Measurements from ENCODE around the gene CPSF4L. TPM values are rescaled to one million over a fixed set of nuclear protein-coding genes. Genes with fewer than 3 reads are reported as not detected.
A peak's percentile ranks its signal among the peaks of the same experiment; 100 is the strongest.

CPSF4L gene
- total and polyA plus RNA-seq, 2 donors (not counting 3 experiments of a cell fraction or from before 2014, with no cell fraction given): not detected

- intact Hi-C loops (cut with micrococcal nuclease): no loop called here
- TF ChIP-seq POLR2AphosphoS5 (IDR thresholded peaks at IDR 0.05; ENCODE audit: insufficient read depth, low read depth, low read length) (no peak), GATA2 (IDR thresholded peaks at IDR 0.05; ENCODE audit: insufficient read depth, insufficient read length, low read depth, low read length) (no peak), MAX (IDR thresholded peaks at IDR 0.05; ENCODE audit: insufficient read depth, insufficient read length) (no peak), MYC (IDR thresholded peaks at IDR 0.05; ENCODE audit: low read depth, low read length) (no peak), EZH2 (IDR thresholded peaks at IDR 0.05; ENCODE audit: borderline replicate concordance, low read depth, low read length, severe bottlenecking) (no peak), FOS (IDR thresholded peaks at IDR 0.05; ENCODE audit: borderline replicate concordance, insufficient read depth, low read length) (no peak), JUN (IDR thresholded peaks at IDR 0.05; ENCODE audit: borderline replicate concordance, insufficient read depth, insufficient read length, low read depth) (no peak), POLR2A (IDR thresholded peaks at IDR 0.05; ENCODE audit: low read depth, low read length) (no peak)
- TF ChIP-seq, protein P1, sequence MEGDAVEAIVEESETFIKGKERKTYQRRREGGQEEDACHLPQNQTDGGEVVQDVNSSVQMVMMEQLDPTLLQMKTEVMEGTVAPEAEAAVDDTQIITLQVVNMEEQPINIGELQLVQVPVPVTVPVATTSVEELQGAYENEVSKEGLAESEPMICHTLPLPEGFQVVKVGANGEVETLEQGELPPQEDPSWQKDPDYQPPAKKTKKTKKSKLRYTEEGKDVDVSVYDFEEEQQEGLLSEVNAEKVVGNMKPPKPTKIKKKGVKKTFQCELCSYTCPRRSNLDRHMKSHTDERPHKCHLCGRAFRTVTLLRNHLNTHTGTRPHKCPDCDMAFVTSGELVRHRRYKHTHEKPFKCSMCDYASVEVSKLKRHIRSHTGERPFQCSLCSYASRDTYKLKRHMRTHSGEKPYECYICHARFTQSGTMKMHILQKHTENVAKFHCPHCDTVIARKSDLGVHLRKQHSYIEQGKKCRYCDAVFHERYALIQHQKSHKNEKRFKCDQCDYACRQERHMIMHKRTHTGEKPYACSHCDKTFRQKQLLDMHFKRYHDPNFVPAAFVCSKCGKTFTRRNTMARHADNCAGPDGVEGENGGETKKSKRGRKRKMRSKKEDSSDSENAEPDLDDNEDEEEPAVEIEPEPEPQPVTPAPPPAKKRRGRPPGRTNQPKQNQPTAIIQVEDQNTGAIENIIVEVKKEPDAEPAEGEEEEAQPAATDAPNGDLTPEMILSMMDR (IDR thresholded peaks at IDR 0.05; ENCODE audit: extremely low read depth in 1 of 2, insufficient read depth in 1 of 2, low read depth in 1 of 2, low read length in 2 of 2): no peak
- no peak overlapping the region for H3K27ac ChIP-seq (ENCODE audit: insufficient read depth, low read depth, low read length)
- no peak overlapping the region for H3K9ac ChIP-seq (replicated peaks; ENCODE audit: extremely low read depth, insufficient read depth, low read length)
- H3K27me3 ChIP-seq (ENCODE audit: control insufficient read depth in 2 of 2, insufficient read depth in 2 of 2, low read length in 2 of 2): no peaks in the 10 kb centered on the region
- FAIRE-seq (peak; percentile 37), DNase-seq (ENCODE audit: low read depth, low spot score) (no peak)
- H3K79me2 ChIP-seq (ENCODE audit: control insufficient read depth, insufficient read depth, low read length): peaks cover 1% of the 10 kb centered on the region
- H3K4me3 ChIP-seq (replicated peaks in 1 of 3; ENCODE audit: insufficient read depth in 1 of 3, low read depth in 1 of 3, low read length in 3 of 3): no peak overlapping the region
- ChIA-PET CTCF (interaction anchor here (1.3 kb wide), 1 partner anchor 12 kb away, joined by 5 read pairs; no protein-coding TSS in a partner anchor), POLR2A (no interaction called here)
- H4K20me1 ChIP-seq (replicated peaks; ENCODE audit: control insufficient read depth, extremely low read depth, insufficient read depth, low read length): no peaks in the 10 kb centered on the region
- H3K4me1 ChIP-seq (ENCODE audit: control insufficient read depth, extremely low read depth, insufficient read depth, low read length): peaks cover 10% of the 10 kb centered on the region
- H3K9me1 ChIP-seq (replicated peaks; ENCODE audit: control insufficient read depth, extremely low read depth, insufficient read depth, low read length): no peaks in the 10 kb centered on the region
- H3K36me3 ChIP-seq (ENCODE audit: control insufficient read depth in 2 of 2, extremely low read depth in 1 of 2, insufficient read depth in 2 of 2, low read length in 2 of 2): peaks cover 6 to 28% of the 10 kb centered on the region in 2 experiments
- dilution Hi-C loops (cut with MboI; ENCODE audit: extremely low pct_ligation_motif_present, low sequenced_read_pairs): no loop called here
- BruUV-seq (replicated peaks): TSS peak; percentile 18
- no peak overlapping the region for H2AFZ ChIP-seq (ENCODE audit: low read depth, low read length)
- H3K9me3 ChIP-seq (replicated peaks; ENCODE audit: control insufficient read depth, insufficient read depth, low read length): no peaks in the 10 kb centered on the region
- H3K4me2 ChIP-seq (ENCODE audit: insufficient read depth, low read length): no peak overlapping the region
Measured at GRCh38 chr17:73208139-73208827, 53.4 kb downstream of the CPSF4L start.

All from endothelial cell of umbilical vein (primary cell).